Stimulated activated CD4-positive, alpha-beta T cell treated with anti-CD3 and anti-CD28 coated beads, Interleukin-4, amount 100 ng/mL, for 4 hours (primary cell): ENCODE data around the gene OTUD3.
A peak's percentile ranks its signal among the peaks of the same experiment; 100 is the strongest.
"Not testable (repeated sequence)": the region's sequence is repeated elsewhere in the genome, so short reads cannot be mapped to it uniquely, and the experiment has no call there.

Experiments used
- DNase-seq, 2 experiments: peaks; one replicate each; pipeline ENCODE4 v3.0.0-alpha.2; 2020

OTUD3 gene, protein sequence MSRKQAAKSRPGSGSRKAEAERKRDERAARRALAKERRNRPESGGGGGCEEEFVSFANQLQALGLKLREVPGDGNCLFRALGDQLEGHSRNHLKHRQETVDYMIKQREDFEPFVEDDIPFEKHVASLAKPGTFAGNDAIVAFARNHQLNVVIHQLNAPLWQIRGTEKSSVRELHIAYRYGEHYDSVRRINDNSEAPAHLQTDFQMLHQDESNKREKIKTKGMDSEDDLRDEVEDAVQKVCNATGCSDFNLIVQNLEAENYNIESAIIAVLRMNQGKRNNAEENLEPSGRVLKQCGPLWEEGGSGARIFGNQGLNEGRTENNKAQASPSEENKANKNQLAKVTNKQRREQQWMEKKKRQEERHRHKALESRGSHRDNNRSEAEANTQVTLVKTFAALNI

DNA sequence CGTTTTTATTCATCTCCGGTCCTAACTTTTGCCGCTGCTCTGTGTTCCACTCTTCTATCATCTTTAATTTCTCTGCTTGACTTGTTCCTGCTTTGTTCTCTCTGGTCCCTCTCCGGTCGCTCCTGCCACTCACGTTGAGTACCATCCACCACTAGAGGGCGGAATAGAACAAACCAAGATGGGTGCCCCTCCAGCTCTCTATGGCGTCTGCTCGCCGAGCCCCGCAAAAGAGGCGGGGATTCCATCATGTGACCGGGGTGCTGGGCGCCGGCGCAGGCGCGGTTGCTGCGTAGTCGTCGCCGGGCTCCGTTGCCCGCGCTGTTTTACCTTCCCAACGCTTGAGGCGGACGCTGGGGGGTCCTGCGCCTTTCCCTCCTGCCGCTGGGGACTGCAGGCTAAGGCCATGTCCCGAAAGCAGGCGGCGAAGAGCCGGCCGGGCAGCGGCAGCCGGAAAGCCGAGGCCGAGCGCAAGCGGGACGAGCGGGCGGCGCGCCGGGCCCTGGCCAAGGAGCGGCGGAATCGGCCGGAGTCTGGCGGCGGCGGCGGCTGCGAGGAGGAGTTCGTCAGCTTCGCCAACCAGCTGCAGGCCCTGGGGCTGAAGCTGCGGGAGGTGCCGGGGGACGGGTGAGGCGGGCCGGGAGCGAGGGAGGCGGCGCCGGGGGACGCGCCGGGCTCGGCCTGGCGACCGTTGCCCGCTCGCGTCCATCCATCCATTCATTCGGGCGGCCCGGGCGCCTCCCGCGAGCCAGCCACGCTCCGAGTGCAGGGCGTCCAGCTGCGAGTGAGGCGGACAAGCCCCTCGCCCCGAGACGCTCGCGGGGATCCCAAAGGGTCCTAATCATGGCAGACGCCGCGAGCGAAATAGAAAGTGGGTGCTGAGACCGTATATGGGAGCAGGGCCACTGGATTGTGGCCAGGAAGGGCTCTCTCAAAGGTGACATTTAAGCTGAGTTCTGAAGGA lies at the start of gene OTUD3:
Gene OTUD3 (plus strand): TSS at position 285 of the 961 bp plus-strand sequence. CDS start 119 bp downstream, at position 404.
- DNase-seq: peak; percentile 87 to 96

DNA sequence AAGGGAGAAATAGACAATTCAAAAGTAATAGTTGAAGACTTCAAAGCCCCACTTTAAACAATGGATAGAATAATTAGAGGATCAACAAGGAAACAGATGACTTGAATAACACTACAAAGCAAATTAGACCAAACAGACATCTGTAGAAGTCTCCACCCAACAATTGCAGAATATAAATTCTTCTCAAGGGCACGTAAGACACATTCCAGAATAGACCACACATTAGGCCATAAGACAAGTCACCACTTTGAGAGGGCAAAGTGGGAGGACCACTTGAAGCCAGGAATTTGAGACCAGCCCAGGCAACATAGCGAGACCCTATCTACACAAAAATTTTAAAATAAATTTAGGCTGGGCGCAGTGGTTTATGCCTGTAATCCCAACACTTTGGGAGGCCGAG lies 46.6 kb upstream of the OTUD3 start:
- DNase-seq: no peak

DNA sequence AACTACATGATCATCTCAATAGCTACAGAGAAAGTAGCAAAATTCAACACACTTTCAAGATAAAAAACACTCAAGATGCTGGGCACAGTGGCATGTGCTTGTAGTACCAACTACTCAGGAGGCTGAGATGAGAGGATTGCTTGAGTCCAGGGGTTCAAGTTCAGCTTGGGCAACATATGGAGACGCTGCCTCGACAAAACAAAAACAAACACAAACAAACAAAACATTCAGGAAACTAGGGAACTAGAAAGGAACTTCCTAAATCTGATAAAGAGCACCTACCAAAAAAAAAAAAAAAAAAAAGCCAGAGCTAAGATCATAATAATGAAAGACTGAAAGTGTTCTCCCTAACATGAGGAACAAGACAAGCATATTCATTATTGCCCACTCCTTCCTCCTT lies 44.3 kb upstream of the OTUD3 start:
- DNase-seq: no peak

DNA sequence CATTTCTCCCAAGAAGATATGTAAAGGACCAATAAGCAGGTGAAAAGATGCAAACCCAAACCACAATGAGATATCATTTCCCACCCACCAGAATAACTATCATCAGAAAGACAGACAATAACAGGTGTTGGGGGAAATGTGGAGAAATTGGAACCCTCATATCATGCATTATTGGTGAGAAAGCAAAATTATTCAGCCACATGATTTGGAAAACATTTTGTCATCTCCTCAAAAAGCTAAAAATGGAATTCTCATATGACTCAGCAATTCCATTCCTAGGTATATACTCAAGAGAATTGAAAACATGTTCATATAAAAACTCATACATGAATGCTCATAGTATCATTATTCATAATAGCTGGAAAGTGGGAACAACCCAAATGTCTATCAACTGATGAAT lies 42.0 kb upstream of the OTUD3 start:
- no peak for DNase-seq

DNA sequence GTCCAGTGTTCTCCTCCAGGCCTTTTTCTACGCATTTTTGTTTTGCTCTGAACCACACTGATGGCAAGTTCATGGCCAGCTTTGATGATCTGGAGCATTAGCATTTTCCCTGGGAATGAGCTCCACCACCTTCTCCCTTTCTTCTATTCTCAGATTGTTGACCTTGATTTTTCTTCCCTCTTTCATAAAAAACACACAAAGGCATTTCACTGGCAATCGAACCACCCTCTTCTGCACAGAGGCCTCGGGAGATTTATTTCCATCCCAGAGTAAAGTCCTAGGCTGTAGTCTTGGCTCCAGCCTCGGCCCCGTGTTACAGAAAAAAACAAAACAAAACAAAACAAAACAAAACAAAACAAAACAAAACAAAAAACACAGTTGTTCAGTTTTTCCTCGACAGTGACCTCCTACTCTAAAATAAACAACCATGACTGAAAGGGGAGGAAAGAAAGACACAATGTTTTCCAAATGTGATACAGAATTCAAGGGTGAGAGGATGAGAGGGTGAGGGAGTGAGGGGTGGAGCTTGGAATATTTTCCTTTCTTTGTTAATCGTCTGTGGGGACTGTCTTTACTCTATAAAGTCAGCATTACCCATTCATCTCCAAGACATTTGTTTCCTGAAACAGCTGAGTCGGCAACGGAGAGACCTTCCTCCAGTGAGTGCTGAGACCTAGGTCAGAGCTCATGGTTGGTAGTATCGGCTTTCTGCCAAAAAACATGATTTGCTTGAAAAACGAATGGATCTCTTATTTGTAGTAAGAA lies 37.3 kb upstream of the OTUD3 start:
- DNase-seq: no peak

DNA sequence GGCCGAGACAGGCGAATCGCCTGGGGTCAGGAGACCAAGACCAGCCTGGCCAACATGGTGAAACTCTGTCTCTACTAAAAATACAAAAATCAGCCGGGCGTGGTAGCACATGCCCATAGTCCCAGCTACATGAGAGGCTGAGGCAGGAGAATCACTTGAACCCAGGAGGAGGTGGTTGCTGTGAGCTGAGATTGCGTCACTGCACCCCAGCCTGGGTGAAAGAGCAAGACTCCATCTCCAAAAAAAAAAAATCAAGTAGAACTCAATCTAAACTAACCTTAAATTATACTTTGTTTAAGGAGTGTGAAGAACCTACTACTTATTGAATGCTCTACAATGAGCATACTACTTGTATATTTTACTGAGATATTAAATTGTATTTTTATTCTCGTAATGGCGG lies 36.6 kb upstream of the OTUD3 start:
- no peak for DNase-seq

DNA sequence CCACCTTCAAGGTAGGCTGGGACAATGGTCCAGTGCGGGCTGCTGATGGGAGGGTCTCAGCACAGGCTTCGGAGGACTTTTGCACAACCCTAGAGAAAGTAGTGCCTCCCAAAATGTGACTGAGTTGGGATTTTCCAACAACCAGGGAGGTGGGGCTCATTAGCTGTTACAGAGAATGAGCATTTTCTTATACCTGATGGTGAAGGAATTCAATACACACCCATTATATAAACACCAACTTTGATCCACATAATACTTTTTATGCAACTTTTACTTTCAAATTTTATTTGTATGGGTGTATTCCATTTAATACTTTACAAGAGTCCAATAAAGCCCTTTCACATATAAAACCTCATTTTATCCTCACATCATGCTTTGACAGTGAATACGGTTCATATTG lies 35.9 kb upstream of the OTUD3 start:
- no peak for DNase-seq

DNA sequence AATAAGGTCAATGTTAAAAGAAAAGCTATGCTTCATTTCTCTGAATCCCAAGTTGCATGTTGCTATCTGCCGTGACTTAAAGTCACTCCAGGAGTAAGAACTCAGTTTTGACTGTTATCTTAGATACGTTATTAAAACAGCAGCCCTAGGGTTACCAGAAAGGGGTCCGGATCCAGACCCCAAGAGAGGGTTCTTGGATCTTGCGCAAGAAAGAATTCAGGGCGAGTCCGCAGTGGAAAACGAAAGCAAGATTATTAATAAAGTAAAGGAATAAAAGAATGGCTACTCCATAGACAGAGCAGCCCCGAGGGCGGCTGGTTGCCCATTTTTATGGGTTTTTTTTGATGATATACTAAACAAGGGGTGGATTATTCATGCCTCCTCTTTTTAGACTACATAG lies 34.9 kb upstream of the OTUD3 start:
- DNase-seq: not testable (repeated sequence)

DNA sequence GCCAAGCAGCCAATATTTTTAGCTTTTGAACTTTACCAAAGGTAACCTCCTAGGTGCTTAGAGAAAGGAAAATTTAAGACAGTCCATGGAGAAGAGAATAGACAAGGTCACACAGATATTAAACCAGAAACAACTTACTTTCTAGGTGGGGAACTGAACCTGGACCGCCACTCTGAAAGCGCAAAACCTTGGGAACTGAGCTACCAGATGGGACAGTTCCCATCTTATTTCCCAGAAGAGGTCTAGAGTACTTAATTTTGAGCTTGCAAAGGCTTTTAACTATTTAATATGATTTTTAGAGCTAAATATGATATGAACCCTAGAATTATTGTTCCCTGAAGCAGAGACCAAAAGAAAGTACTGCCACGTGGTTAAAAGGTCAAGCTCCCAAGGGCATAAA lies 32.9 kb upstream of the OTUD3 start:
- not testable (repeated sequence) for DNase-seq

DNA sequence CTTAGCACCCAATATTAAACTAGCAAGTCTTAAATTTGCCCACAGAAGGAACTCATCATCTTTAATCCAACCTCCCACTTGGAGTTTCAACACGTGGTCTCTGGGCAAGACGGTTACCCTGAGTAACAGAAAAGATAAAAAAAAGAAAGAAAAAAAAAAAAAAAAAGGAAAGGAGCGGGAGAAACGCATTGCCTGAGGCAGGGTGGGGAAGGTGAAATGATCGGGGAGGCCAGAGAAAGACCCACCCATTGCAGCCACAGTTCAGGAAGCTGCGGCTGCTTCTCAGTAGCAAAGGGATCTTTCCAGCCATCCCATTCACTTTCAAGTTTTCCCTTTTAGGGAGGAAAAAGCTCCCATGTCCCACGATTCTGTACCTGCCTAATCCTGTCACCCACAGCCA lies 32.0 kb upstream of the OTUD3 start:
- DNase-seq: no peak

DNA sequence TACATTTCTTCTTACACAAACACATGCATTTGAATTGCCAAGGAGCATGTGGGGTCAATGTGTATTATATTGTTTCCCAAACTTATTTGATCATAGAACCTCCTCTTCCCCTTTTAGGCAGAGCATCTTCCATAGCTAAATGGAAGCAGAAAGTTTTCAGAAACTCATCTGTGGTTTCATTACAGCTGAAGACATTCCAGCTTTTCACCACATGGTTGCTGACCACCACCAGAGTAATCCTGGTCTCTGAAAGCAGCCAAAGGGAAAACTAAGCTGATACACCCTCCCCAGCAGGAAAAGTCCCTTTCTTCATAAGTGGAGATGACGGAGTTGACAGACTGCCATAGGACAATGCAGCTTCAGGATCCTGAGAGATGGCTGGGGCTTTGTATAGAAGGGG lies 30.2 kb upstream of the OTUD3 start:
- DNase-seq: no peak

DNA sequence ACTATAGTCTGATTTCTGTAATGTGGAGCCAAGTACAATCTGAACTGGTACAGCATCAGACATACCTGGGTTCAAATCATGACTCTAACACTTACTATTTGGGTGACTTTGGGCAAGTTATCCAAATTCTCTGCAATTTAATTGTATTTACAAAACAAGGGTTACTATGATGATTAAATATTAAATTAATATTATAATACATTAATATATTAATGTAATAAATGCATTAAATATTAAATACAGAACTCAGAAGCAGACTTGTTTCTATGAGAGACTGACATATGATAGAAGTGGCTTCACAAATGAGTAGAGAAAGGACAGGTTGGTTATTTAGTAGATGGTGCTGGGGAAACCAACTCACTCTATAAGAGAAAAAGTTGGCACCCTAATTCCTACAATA lies 27.3 kb upstream of the OTUD3 start:
- no peak for DNase-seq

DNA sequence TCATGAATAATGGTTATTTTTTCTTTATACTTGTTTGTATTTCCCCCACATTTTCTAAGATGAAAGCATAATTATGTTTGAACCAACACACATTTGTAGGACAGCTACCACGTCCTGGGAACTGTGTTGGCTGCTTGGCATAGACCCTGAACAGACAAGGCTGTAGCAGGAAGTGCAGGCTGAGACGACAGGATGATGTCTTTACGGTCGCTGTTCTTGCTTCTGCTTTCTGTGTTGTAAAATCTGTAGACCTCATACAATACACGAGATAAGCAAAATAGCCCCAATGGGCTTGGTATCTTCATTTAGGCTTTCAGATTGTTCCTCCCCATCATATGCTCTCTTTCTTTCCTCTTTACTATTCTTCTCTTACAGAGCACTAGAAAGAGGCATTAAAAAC lies 23.3 kb upstream of the OTUD3 start:
- DNase-seq: no peak

DNA sequence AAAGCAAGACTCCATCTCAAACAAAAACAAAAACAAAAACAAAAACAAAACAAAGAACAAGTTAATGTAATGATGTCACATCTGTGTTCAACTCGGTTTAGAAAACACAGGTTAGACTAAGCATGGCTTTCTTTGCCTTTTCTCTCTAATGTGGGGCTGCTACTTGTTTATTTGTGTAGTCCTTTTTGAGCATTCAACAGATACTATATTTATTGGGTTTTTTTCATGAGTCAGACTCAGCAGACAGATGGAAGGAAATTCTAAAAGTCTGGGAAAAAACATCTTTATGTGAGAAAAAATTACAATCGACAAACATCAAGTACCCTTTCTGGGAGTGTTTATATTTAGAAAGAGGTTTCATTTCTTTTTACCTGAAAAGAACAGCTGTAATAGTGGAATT lies 22.3 kb upstream of the OTUD3 start:
- DNase-seq: no peak

DNA sequence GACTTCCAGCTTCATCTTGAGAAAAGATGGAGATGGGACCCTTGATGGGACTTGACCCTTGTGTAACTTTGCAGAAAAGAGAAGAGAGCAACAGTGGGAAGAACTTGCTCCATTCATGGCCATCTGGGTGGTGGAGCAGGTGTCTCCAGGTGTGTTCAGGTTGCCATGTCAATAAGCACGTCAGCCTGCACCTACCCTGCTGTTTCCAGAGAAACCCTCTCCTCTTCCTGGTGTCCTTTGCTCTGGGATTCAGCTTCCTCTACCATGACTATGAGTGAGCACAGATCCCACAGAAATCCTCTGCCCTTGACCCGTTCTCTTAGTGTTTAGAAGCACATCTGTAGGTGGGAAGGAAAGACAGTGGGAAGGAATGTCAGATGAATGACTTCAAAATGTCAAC lies 21.8 kb upstream of the OTUD3 start:
- DNase-seq: no peak

DNA sequence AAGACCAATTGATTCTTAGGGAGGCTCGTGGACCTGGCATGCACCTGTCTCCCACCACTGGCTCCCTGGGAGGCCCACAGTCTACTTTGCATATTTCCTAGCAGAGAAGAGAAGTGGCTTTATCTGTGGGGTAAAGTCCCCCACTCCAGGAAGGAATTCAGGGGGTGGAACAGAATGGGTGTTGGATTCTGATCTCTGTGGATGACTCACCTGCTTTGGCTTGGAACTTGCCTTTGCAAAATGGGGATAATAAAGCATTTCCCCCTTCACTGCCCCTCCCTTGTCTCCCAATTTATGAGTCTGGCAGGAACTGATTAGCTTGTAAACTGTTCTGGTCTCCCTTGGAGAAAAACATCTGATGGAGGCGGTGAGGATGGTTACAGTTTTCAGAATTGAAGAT lies 21.2 kb upstream of the OTUD3 start:
- no peak for DNase-seq

DNA sequence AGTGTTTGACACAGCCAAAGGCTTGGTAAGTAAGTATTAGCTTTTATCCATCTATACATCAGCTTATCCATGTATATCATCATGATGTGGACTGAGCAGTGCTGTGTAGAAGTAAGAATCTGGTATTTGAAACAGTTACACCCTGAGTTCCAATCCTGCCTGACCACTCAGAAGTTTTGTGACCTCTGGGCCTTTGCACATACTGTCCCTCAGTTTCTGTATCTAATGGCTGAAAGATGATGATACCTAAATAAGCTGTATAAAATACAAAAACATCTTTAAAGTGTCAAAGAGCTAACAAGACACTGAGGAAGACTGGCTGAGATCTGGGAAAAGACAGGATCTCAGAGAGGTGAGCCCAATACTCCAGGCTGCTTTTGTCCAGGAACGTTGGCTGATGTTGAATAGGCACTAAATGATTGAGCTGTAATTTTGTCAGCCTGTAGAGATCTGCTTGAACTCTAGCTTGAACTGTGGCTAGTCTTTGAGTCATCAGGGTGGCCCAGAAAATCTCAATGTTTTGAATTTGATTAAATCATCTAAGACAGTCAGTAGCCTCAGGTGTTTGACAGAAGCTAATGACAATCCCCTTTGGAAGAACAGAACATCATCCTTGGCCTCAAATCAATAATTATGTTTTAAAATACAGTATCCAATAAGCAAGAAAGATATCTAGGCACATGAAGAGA lies 20.2 kb upstream of the OTUD3 start:
- DNase-seq: no peak

DNA sequence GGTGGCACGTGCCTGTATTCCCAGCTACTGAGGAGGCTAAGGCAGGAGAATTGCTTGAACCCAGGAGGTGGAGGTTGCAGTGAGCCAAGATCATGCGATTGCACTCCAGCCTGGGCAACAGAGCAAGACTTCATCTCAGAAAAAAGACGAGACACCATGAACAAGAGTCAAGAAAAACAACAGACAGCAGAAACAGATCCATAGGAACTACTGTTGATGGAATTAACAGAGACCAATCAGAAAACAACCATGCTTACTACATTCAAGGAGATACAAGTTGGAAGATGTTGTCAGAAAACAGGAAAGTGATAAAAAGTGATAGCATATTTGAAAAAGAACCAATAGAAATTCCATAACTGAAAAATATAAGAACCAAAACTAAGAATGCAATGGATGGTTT lies 19.3 kb upstream of the OTUD3 start:
- no peak for DNase-seq

DNA sequence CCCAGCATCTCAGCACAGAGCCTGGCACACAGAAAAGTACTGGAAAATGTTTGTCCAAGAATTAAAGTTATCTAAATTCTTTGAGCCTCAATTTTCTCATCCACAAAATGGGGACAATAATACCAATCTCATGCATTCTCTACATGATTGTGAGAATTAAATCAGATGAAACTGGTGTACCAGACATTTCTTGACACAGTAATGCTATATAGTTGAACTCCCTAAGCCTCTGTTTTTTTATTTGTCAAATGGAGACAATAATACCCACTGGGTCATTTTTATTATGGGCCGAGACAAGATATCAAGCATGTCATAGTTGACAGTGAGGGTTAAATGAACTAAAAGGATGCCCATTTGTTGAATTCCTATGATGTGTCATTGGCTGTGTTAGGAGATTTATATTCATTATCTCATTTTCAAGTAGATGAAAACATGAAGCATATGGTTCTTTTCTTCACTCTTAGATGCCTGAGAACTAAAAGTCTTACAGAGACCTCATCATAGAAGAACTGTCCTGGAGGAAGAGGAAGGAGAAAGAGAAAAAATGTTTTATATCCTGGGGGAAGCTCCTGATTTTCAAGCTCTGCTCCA lies 17.5 kb upstream of the OTUD3 start:
- DNase-seq: no peak

DNA sequence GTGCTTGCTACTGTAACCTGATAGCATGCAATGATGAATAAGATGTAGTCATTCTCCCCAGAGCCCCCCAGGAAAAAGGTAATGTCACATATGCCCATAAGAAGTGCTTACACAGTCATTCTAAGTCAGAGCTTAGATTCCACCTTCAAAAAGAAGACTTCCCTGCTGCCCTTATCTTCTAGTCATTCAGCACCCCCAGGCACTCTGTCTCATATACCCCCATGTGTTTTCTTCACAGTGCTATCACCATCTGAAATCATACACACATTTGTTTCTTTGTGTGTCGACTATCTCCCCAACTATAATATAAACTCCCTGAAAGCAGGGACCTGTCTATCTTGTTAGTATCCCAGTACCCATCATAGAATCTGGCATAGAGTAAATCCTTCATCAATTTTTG lies 16.2 kb upstream of the OTUD3 start:
- no peak for DNase-seq

DNA sequence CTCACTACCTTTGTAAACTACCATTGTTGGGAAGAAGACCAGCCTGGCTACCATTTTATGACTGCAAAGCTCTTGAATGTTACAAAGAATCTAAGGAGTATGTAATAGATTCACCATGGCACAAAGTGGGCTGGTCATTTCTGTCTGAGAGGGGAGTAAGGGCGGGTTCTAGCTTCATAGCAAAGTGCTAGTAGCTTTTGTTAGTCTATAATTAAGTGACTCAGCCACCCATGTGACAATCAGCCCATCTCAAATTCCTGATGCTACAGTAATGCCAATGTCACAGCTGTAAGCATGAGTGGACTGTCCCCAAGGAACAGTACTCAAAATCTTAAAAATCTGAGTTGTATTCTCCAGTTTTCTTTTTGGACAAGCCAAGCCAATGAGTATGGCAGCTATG lies 15.4 kb upstream of the OTUD3 start:
- DNase-seq: no peak

DNA sequence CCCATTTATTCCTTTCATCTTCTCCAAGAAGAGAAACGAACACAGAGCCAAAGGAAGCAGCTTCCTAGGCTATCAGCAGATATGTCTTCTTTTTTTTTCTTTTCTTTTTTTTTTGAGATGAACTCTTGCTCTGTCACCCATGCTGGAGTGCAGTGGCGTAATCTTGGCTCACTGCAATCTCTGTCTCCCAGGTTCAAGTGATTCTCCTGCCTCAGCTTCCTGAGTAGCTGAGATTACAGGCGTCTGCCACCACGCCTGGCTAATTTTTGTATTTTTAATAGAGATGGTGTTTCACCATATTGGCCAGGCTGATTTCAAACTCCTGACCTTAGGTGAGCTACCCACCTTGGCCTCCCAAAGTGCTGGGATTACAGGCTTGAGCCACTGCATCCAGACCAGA lies 13.6 kb upstream of the OTUD3 start:
- not testable (repeated sequence) for DNase-seq
